GM18951 (cell line): ENCODE data around the gene NPW.

ENCODE experiments used
- POLR2A ChIP-seq: IDR thresholded peaks from 4 replicates; pipeline ENCODE4 v1.6.1; 2011; ENCODE audit warnings: mild to moderate bottlenecking; ENCODE audit not compliant: insufficient read length, insufficient read depth; ENCODE audit errors: extremely low read depth
- in situ Hi-C: fragments of 300-500 bp; cut with MboI; formaldehyde crosslinking; loops from one replicate; pipeline ENCODE4 v1.12.0; 2022; ENCODE audit warnings: low sequenced_read_pairs, mixed read lengths, inconsistent platforms; ENCODE audit not compliant: unreplicated experiment

The NPW gene

GRCh38 chr16:2035431-2036199 is 16.0 kb downstream of the NPW start:
- TF ChIP-seq POLR2A, result no peak
- in situ Hi-C loops, result no loop called here

GRCh38 chr16:2036200-2036966 is 16.8 kb downstream of the NPW start:
- in situ Hi-C loops, result no loop called here
- TF ChIP-seq POLR2A, result no peak

- TF ChIP-seq POLR2A, result no peak
Measured at GRCh38 chr16:2037115-2037514, 17.5 kb downstream of the NPW start.

GRCh38 chr16:2037647-2038381 is 18.2 kb downstream of the NPW start:
- in situ Hi-C loops, result no loop called here
- TF ChIP-seq POLR2A, result no peak

More at GRCh38 chr16:2037115-2037514, 17.5 kb downstream of the NPW start:
- in situ Hi-C loops, result no loop called here

- in situ Hi-C loops, result no loop called here
Measured at GRCh38 chr16:2038382-2039231, 19.0 kb downstream of the NPW start.

GRCh38 chr16:2039274-2040031 is 19.9 kb downstream of the NPW start:
- in situ Hi-C loops, result no loop called here
- no peak for TF ChIP-seq POLR2A

More at GRCh38 chr16:2038382-2039231, 19.0 kb downstream of the NPW start:
- no peak for TF ChIP-seq POLR2A

- in situ Hi-C loops, result no loop called here
- TF ChIP-seq POLR2A, result no peak
Measured at GRCh38 chr16:2040041-2040786, 20.6 kb downstream of the NPW start.

- TF ChIP-seq POLR2A, result no peak
- in situ Hi-C loops, result no loop called here
Measured at GRCh38 chr16:2040787-2041522, 21.4 kb downstream of the NPW start.

- in situ Hi-C loops, result no loop called here
- no peak for TF ChIP-seq POLR2A
Measured at GRCh38 chr16:2042171-2042985, 22.8 kb downstream of the NPW start.
